Mucosa of descending colon (tissue), 3 donors: Measurements from ENCODE around the gene ATP1A4. TPM values are rescaled to one million over a fixed set of nuclear protein-coding genes. Genes with fewer than 3 reads are reported as not detected.
A peak's percentile ranks its signal among the peaks of the same experiment; 100 is the strongest.

ENCODE experiments used
- ATAC-seq: fragments of 200-7000 bp; cut with Tn5 transposase; one replicate; pipeline ENCODE4 v1.9.1; 2020; ENCODE audit warnings: mild to moderate bottlenecking, moderate library complexity
- DNase-seq, 3 donors: peaks; one replicate each; pipeline ENCODE4 v3.0.0-alpha.2; 2020
- H3K36me3 ChIP-seq: fragments of 200-600 bp; one replicate; pipeline ENCODE4 v1.8.0; 2021; ENCODE audit warnings: low read depth, mild to moderate bottlenecking
- H3K4me1 ChIP-seq: fragments of 200-600 bp; one replicate; pipeline ENCODE4 v1.8.0; 2021; ENCODE audit warnings: low read depth, mild to moderate bottlenecking
- H3K4me3 ChIP-seq: fragments of 200-600 bp; one replicate; pipeline ENCODE4 v1.8.0; 2021; ENCODE audit warnings: mild to moderate bottlenecking
- H3K9me3 ChIP-seq: fragments of 200-600 bp; one replicate; pipeline ENCODE4 v1.8.0; 2021; ENCODE audit warnings: mild to moderate bottlenecking
- CTCF ChIP-seq: fragments of 200-600 bp; IDR thresholded peaks from one replicate; pipeline ENCODE4 v1.8.0; 2022; ENCODE audit warnings: antibody characterized with exemption, mild to moderate bottlenecking
- intact Hi-C, 2 donors: fragments of 100-400 bp; cut with DNase I in 1 of 2; cut with micrococcal nuclease in 1 of 2; formaldehyde crosslinking; loops; one replicate each; pipeline versions ENCODE4 v1.11.0 to v1.11.1; 2022; cut with DNase I, micrococcal nuclease
- total RNA-seq, 3 donors: library from RNA; stranded (reverse); fragmentation: NEBNext Ultra II Directional in 2 of 3; extraction: Animal tissue kit (Norgen Biotek cat#: 25700) in 2 of 3; gene quantifications; one replicate each; pipeline versions ENCODE4 v1.2.1 to v1.2.4, GENCODE V29; 2021 to 2023
- donor health status: DM: no; HTN: no; CAD: no; lungs with moderate emphysema.
- donor health status: DM: no; HTN: no; CAD: no.
- donor health status: DM: no; HTN: yes; CAD: no.

ATP1A4 gene
- total RNA-seq, 3 donors from 2014 or later: 0.16 TPM; not detected in 2

GRCh38 chr1:160204526-160205241 lies 53.3 kb downstream of the ATP1A4 start:
- Histone ChIP-seq H3K9me3 (no peaks in the 10 kb centered on the region), H3K36me3 (no peaks in the 10 kb centered on the region), H3K4me1 (peaks cover 17% of the 10 kb centered on the region), H3K4me3 (no peak overlapping the region)
- ATAC-seq: peak; percentile 18
- TF ChIP-seq CTCF: no peak
- intact Hi-C loops: no loop called here
- peak in 1 of 3 donors; percentile 15 for DNase-seq

- DNase-seq (peak; percentile 78 to 88 (median 83)), ATAC-seq (peak; percentile 92)
- Histone ChIP-seq H3K4me3 (peak within 1 kb of the TSS; percentile 74), H3K9me3 (no peaks in the 10 kb centered on the region), H3K36me3 (no peaks in the 10 kb centered on the region), H3K4me1 (peaks cover 17% of the 10 kb centered on the region)
- TF ChIP-seq CTCF: no peak
- intact Hi-C loops: no loop called here
Measured at GRCh38 chr1:160205242-160206035, 54.0 kb downstream of the ATP1A4 start, which contains the start of gene PEA15. Gene PEA15 (plus strand): TSS chr1:160205384. CDS start chr1:160211545, 6,161 bp downstream.

GRCh38 chr1:160206036-160206389 lies 54.6 kb downstream of the ATP1A4 start:
- H3K9me3 ChIP-seq: no peaks in the 10 kb centered on the region
- DNase-seq (peak; percentile 58 to 72 (median 60)), ATAC-seq (peak; percentile 67)
- H3K4me1 ChIP-seq: peaks cover 17% of the 10 kb centered on the region
- intact Hi-C loops: no loop called here
- H3K4me3 ChIP-seq: peak overlapping the region; percentile 74
- TF ChIP-seq CTCF: no peak
- H3K36me3 ChIP-seq: no peaks in the 10 kb centered on the region

- no peak for DNase-seq
- no peak for ATAC-seq
- no peaks in the 10 kb centered on the region for H3K36me3 ChIP-seq
- no peaks in the 10 kb centered on the region for H3K9me3 ChIP-seq
- TF ChIP-seq CTCF: no peak
- peaks cover 17% of the 10 kb centered on the region for H3K4me1 ChIP-seq
- intact Hi-C loops: no loop called here
- no peak overlapping the region for H3K4me3 ChIP-seq
Measured at GRCh38 chr1:160206421-160207117, 55.2 kb downstream of the ATP1A4 start.

- no peaks in the 10 kb centered on the region for H3K36me3 ChIP-seq
- TF ChIP-seq CTCF: no peak
- ATAC-seq (no peak), DNase-seq (no peak)
- H3K4me1 ChIP-seq: peaks cover 17% of the 10 kb centered on the region
- no peaks in the 10 kb centered on the region for H3K9me3 ChIP-seq
- intact Hi-C loops: no loop called here
- no peak overlapping the region for H3K4me3 ChIP-seq
Measured at GRCh38 chr1:160207118-160207650, 55.8 kb downstream of the ATP1A4 start.
